OCI-M2 (cell line): ENCODE measurements around the gene RXRA.

Source experiments
- DNase-seq: peaks from one replicate; lab custom pipeline; 2025; ENCODE audit not compliant: unreplicated experiment; lab: John Stamatoyannopoulos, UW

RXRA gene

GRCh38 chr9:134349936-134350335 lies 23.7 kb downstream of the RXRA start:
- no peak for DNase-seq

- DNase-seq: no peak
These were observed 24.2 kb downstream of the RXRA start for GRCh38 chr9:134350416-134350994.

- no peak for DNase-seq
These were observed 25.4 kb downstream of the RXRA start for GRCh38 chr9:134351606-134352176.

- no peak for DNase-seq
These were observed 26.1 kb downstream of the RXRA start for GRCh38 chr9:134352247-134352933.

GRCh38 chr9:134353539-134353938 lies 27.3 kb downstream of the RXRA start:
- no peak for DNase-seq

GRCh38 chr9:134355158-134355557 lies 28.9 kb downstream of the RXRA start:
- no peak for DNase-seq

GRCh38 chr9:134355561-134356279 lies 29.5 kb downstream of the RXRA start:
- DNase-seq: no peak

GRCh38 chr9:134356496-134357470 lies 30.5 kb downstream of the RXRA start:
- no peak for DNase-seq

GRCh38 chr9:134357631-134358025 lies 31.4 kb downstream of the RXRA start:
- no peak for DNase-seq

- DNase-seq: no peak
These were observed 31.9 kb downstream of the RXRA start for GRCh38 chr9:134358026-134358661.

- DNase-seq: no peak
These were observed 32.5 kb downstream of the RXRA start for GRCh38 chr9:134358662-134359319.

GRCh38 chr9:134359493-134360179 lies 33.4 kb downstream of the RXRA start:
- DNase-seq: no peak

- DNase-seq: no peak
These were observed 34.0 kb downstream of the RXRA start for GRCh38 chr9:134360180-134360759.

- DNase-seq: no peak
These were observed 34.6 kb downstream of the RXRA start for GRCh38 chr9:134360897-134361296.

GRCh38 chr9:134361426-134361825 lies 35.2 kb downstream of the RXRA start:
- no peak for DNase-seq

- DNase-seq: no peak
These were observed 35.7 kb downstream of the RXRA start for GRCh38 chr9:134361843-134362414.

GRCh38 chr9:134363450-134363849 lies 37.2 kb downstream of the RXRA start:
- DNase-seq: no peak

GRCh38 chr9:134364391-134365114 lies 38.3 kb downstream of the RXRA start:
- no peak for DNase-seq
